ENCODE data around the gene MET.

DNA sequence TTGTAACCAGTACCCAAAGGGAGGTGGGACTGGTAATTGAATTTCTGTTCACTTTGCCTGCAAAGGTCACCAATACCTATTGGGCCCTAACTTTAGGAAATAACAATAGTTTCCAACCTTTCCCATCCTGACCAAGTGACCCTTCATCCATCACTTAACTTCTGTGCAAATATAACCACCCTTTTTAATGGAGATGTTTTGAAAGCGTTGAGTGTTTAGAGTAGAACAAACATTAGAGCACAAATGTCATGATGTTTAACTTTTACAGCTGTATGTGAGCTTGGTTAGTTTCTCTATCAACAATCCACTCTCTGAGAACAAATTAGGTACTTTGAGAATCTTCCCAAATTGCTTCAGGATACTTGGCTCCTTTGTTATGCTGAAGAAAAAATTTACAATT is 66.4 kb downstream of the MET start:
- no peak for TF ChIP-seq CTCF (IDR thresholded peaks at IDR 0.05)
- TF ChIP-seq CHD4 (IDR thresholded peaks at IDR 0.05; ENCODE audit: borderline replicate concordance): no peak
- no peak for TF ChIP-seq POLR2A (IDR thresholded peaks at IDR 0.05; ENCODE audit: low read length)
- TF ChIP-seq HOXA7 (CRISPR knock-in tag; IDR thresholded peaks at IDR 0.05): no peak

All from A549 (cell line).